ENCODE data around the gene GRB10. TPM values are rescaled to one million over a fixed set of nuclear protein-coding genes. Genes with fewer than 3 reads are reported as not detected.
A peak's percentile ranks its signal among the peaks of the same experiment; 100 is the strongest.

The GRB10 gene
- total and polyA plus RNA-seq, 4 donors: 10.7 to 53.1 (median 17.5) TPM

- Histone ChIP-seq H3K27me3 (ENCODE audit: control insufficient read depth in 4 of 4, insufficient read depth in 4 of 4, low read length in 3 of 4) (no peaks in the 10 kb centered on the region), H3K9me3 (ENCODE audit: control insufficient read depth in 4 of 4, low read length in 3 of 4) (no peaks in the 10 kb centered on the region), H3K9ac (ENCODE audit: low read depth in 1 of 2, low read length in 2 of 2) (no peak overlapping the region), H3K36me3 (ENCODE audit: control insufficient read depth in 4 of 4, insufficient read depth in 3 of 4, low read depth in 1 of 4, low read length in 3 of 4) (peaks cover 0 to 15% (median 3%) of the 10 kb centered on the region in 4 donors), H3K27ac (ENCODE audit: low read depth in 1 of 2, low read length in 2 of 2) (peak overlapping the region; percentile 75 to 93), H3K4me1 (ENCODE audit: control insufficient read depth in 4 of 4, insufficient read depth in 4 of 4, low read length in 3 of 4) (peaks cover 14 to 48% (median 31%) of the 10 kb centered on the region in 4 donors), H3K4me3 (ENCODE audit: low read depth in 1 of 3, low read length in 3 of 3) (no peak overlapping the region)
- TF ChIP-seq FOXA2 (IDR thresholded peaks at IDR 0.05): no peak
- TF ChIP-seq RAD21 (IDR thresholded peaks at IDR 0.05): no peak
- no peak for TF ChIP-seq EGR1 (IDR thresholded peaks at IDR 0.05; ENCODE audit: low read depth in 2 of 2)
- TF ChIP-seq HNF4A (conservative IDR thresholded peaks at IDR 0.05): no peak
- TF ChIP-seq GABPA (IDR thresholded peaks at IDR 0.05 in 1 of 2, conservative IDR thresholded peaks at IDR 0.05 in 1 of 2): no peak
- no peak for TF ChIP-seq CTCF (IDR thresholded peaks at IDR 0.05; ENCODE audit: low read depth, low read length, missing input control)
- TF ChIP-seq REST (IDR thresholded peaks at IDR 0.05): no peak
- TF ChIP-seq SP1 (IDR thresholded peaks at IDR 0.05): no peak
- TF ChIP-seq RXRA (IDR thresholded peaks at IDR 0.05): no peak
- no peak for TF ChIP-seq FOXA1 (IDR thresholded peaks at IDR 0.05)
- no peak for TF ChIP-seq TAF1 (conservative IDR thresholded peaks at IDR 0.05)
- DNase-seq (ENCODE audit: low spot score): peak; percentile 24
- WGBS: 81% methylated on average over 17 of the region's 17 CpGs
These were observed 123.2 kb downstream of the GRB10 start for GRCh38 chr7:50659329-50659965.

GRCh38 chr7:50658696-50659095 lies 124.0 kb downstream of the GRB10 start:
- H3K4me1 ChIP-seq (ENCODE audit: control insufficient read depth in 4 of 4, insufficient read depth in 4 of 4, low read length in 3 of 4): peaks cover 10 to 46% (median 31%) of the 10 kb centered on the region in 4 donors
- peak; percentile 28 for DNase-seq (ENCODE audit: low spot score)
- H3K36me3 ChIP-seq (ENCODE audit: control insufficient read depth in 4 of 4, insufficient read depth in 3 of 4, low read depth in 1 of 4, low read length in 3 of 4): peaks cover 0 to 14% (median 3%) of the 10 kb centered on the region in 4 donors
- H3K4me3 ChIP-seq (ENCODE audit: low read depth in 1 of 3, low read length in 3 of 3): no peak overlapping the region
- H3K9ac ChIP-seq (ENCODE audit: low read depth in 1 of 2, low read length in 2 of 2): no peak overlapping the region
- TF ChIP-seq RAD21 (IDR thresholded peaks at IDR 0.05) (peak in 1 of 2 donors; percentile 19), SP1 (IDR thresholded peaks at IDR 0.05) (peak; percentile 24), FOXA2 (IDR thresholded peaks at IDR 0.05) (no peak), RXRA (IDR thresholded peaks at IDR 0.05) (peak; percentile 42 to 61), HNF4A (conservative IDR thresholded peaks at IDR 0.05) (peak; percentile 44 to 56), ATF3 (IDR thresholded peaks at IDR 0.05) (peak; percentile 92), YY1 (IDR thresholded peaks at IDR 0.05) (peak; percentile 43), CTCF (IDR thresholded peaks at IDR 0.05; ENCODE audit: low read depth, low read length, missing input control) (no peak)
- H3K27ac ChIP-seq (ENCODE audit: low read depth in 1 of 2, low read length in 2 of 2): peak overlapping the region; percentile 75 to 93
- 43% methylated on average over 11 of the region's 11 CpGs for WGBS
- H3K9me3 ChIP-seq (ENCODE audit: control insufficient read depth in 4 of 4, low read length in 3 of 4): no peaks in the 10 kb centered on the region
- no peaks in the 10 kb centered on the region for H3K27me3 ChIP-seq (ENCODE audit: control insufficient read depth in 4 of 4, insufficient read depth in 4 of 4, low read length in 3 of 4)
